Thyroid gland (tissue), 4 donors: ENCODE results near the gene RRAGA. TPM values are rescaled to one million over a fixed set of nuclear protein-coding genes. Genes with fewer than 3 reads are reported as not detected.

Source experiments
- DNase-seq, 2 donors: peaks; one replicate each; pipeline ENCODE4 v3.0.0-alpha.2; 2019
- H3K27ac ChIP-seq, 3 donors: fragments of 200-600 bp; sonication (generic); 1 replicate in 2 of 3; 2 replicates in 1 of 3; pipeline ENCODE4 v1.5.1; 2016 to 2019; ENCODE audit warnings: mild to moderate bottlenecking in 1 of 3, moderate library complexity in 1 of 3
- H3K27me3 ChIP-seq: fragments of 200-600 bp; sonication (generic); one replicate; pipeline ENCODE4 v1.5.1; 2019
- H3K36me3 ChIP-seq, 2 donors: fragments of 200-600 bp; sonication (generic); one replicate each; pipeline ENCODE4 v1.5.1; 2016 to 2019
- H3K4me1 ChIP-seq, 2 donors: fragments of 200-600 bp; sonication (generic); one replicate each; pipeline ENCODE4 v1.5.1; 2017 to 2019
- H3K4me3 ChIP-seq, 3 donors: fragments of 200-600 bp; sonication (generic); replicated peaks in 1 of 3; 1 replicate in 2 of 3; 2 replicates in 1 of 3; pipeline ENCODE4 v1.5.1; 2016; ENCODE audit warnings: mild to moderate bottlenecking in 1 of 3
- H3K9me3 ChIP-seq: fragments of 200-600 bp; sonication (generic); one replicate; pipeline ENCODE4 v1.5.1; 2017
- CTCF ChIP-seq, 6 experiments: fragments of 200-600 bp in 3 of 6; fragments of 450-650 bp in 3 of 6; sonication (generic) in 3 of 6; IDR thresholded peaks; one replicate each; pipeline ENCODE4 v1.5.1; 2016 to 2019; ENCODE audit warnings: antibody characterized with exemption in 6 of 6, mild to moderate bottlenecking in 2 of 6, inconsistent platforms in 1 of 6, moderate library complexity in 1 of 6
- POLR2A ChIP-seq, 2 donors: fragments of 450-650 bp; IDR thresholded peaks; one replicate each; pipeline ENCODE4 v1.6.1; 2017; ENCODE audit warnings: antibody characterized with exemption in 2 of 2, mild to moderate bottlenecking in 2 of 2, moderate library complexity in 1 of 2
- WGBS, 2 donors: methylation state at CpG; one replicate each; pipeline ENCODE4 v1.1.5; 2017; 5-methylcytosine and 5-hydroxymethylcytosine counted together
- intact Hi-C: fragments of 100-400 bp; cut with DNase I; formaldehyde crosslinking; loops from one replicate; pipeline ENCODE4 v1.15.1; 2023
- total RNA-seq, 4 donors: library from RNA; depleted of rRNA; stranded (reverse); fragments of >200 nt; gene quantifications; one replicate each; pipeline ENCODE4 v1.2.3, GENCODE V29; 2016

The RRAGA gene
- total RNA-seq, 4 donors from 2014 or later, result 59.8 to 69.2 (median 61.1) TPM

GRCh38 chr9:19036611-19037010 is 12.6 kb upstream of the RRAGA start:
- intact Hi-C loops, result no loop called here
- H3K9me3 ChIP-seq, result no peaks in the 10 kb centered on the region
- WGBS, 2 donors, result 88 to 97% methylated on average over 4 to 5 of the region's 5 CpGs
- no peaks in the 10 kb centered on the region for H3K4me1 ChIP-seq
- DNase-seq, result no peak
- H3K4me3 ChIP-seq, result no peak overlapping the region
- H3K27ac ChIP-seq, result no peak overlapping the region
- TF ChIP-seq POLR2A (IDR thresholded peaks at IDR 0.05) (no peak), CTCF (IDR thresholded peaks at IDR 0.05) (no peak)
- H3K36me3 ChIP-seq, result no peaks in the 10 kb centered on the region
- H3K27me3 ChIP-seq, result no peaks in the 10 kb centered on the region

- Histone ChIP-seq H3K4me1 (peaks cover 22 to 23% of the 10 kb centered on the region in 2 donors), H3K9me3 (no peaks in the 10 kb centered on the region), H3K27ac (peak overlapping the region; percentile 92 to 99 (median 95)), H3K27me3 (no peaks in the 10 kb centered on the region), H3K4me3 (peak overlapping the region; percentile 83 to 99 (median 86)), H3K36me3 (no peaks in the 10 kb centered on the region)
- intact Hi-C loops, result no loop called here
- TF ChIP-seq POLR2A (IDR thresholded peaks at IDR 0.05), result no peak
- no peak for TF ChIP-seq CTCF (IDR thresholded peaks at IDR 0.05)
- peak; percentile 24 to 32 for DNase-seq
- 6% methylated on average over 32 to 33 of the region's 33 CpGs for WGBS, 2 donors
These were observed 850 bp downstream of the RRAGA start for GRCh38 chr9:19049917-19050636.

- H3K27ac ChIP-seq, result no peak overlapping the region
- intact Hi-C loops, result no loop called here
- H3K36me3 ChIP-seq, result no peaks in the 10 kb centered on the region
- no peak for DNase-seq
- 66 to 67% methylated on average over 12 of the region's 12 CpGs for WGBS, 2 donors
- no peaks in the 10 kb centered on the region for H3K27me3 ChIP-seq
- TF ChIP-seq POLR2A (IDR thresholded peaks at IDR 0.05) (no peak), CTCF (IDR thresholded peaks at IDR 0.05) (no peak)
- H3K4me3 ChIP-seq, result peak overlapping the region; percentile 83 to 99 (median 86)
- no peaks in the 10 kb centered on the region for H3K9me3 ChIP-seq
- peaks cover 22 to 23% of the 10 kb centered on the region in 2 donors for H3K4me1 ChIP-seq
These were observed 1.7 kb downstream of the RRAGA start for GRCh38 chr9:19050637-19051591.

- intact Hi-C loops, result no loop called here
- DNase-seq, result no peak
- no peak for TF ChIP-seq POLR2A (IDR thresholded peaks at IDR 0.05)
- no peak for TF ChIP-seq CTCF (IDR thresholded peaks at IDR 0.05)
- Histone ChIP-seq H3K9me3 (no peaks in the 10 kb centered on the region), H3K27ac (no peak overlapping the region), H3K27me3 (no peaks in the 10 kb centered on the region), H3K36me3 (peaks cover 11 to 15% of the 10 kb centered on the region in 2 donors), H3K4me3 (no peak overlapping the region), H3K4me1 (no peaks in the 10 kb centered on the region)
These were observed 7.8 kb downstream of the RRAGA start for GRCh38 chr9:19057033-19057432.

GRCh38 chr9:19074229-19074628 is 25.0 kb downstream of the RRAGA start:
- Histone ChIP-seq H3K27ac (no peak overlapping the region), H3K4me3 (no peak overlapping the region), H3K9me3 (no peaks in the 10 kb centered on the region), H3K36me3 (peaks cover 10 to 29% of the 10 kb centered on the region in 2 donors), H3K27me3 (no peaks in the 10 kb centered on the region), H3K4me1 (no peaks in the 10 kb centered on the region)
- intact Hi-C loops, result no loop called here
- DNase-seq, result no peak
- WGBS, 2 donors, result 90 to 98% methylated on average over 2 of the region's 2 CpGs
- TF ChIP-seq POLR2A (IDR thresholded peaks at IDR 0.05) (no peak), CTCF (IDR thresholded peaks at IDR 0.05) (no peak)
